ENCODE data around the gene SYT7. TPM values are rescaled to one million over a fixed set of nuclear protein-coding genes. Genes with fewer than 3 reads are reported as not detected.

SYT7 gene
- total RNA-seq, 4 donors from 2014 or later = 1.6 to 2.9 (median 1.9) TPM

GRCh38 chr11:61598374-61598773 lies 17.5 kb upstream of the SYT7 start:
- no peaks in the 10 kb centered on the region for H3K9me3 ChIP-seq
- 40 to 58% methylated on average over 3 of the region's 3 CpGs for WGBS, 2 donors
- H3K4me3 ChIP-seq = no peak overlapping the region
- H3K27me3 ChIP-seq = peaks cover 0 to 44% (median 0%) of the 10 kb centered on the region in 4 donors
- TF ChIP-seq CTCF (IDR thresholded peaks at IDR 0.05) (no peak), POLR2A (IDR thresholded peaks at IDR 0.05) (no peak)
- H3K27ac ChIP-seq = no peak overlapping the region
- no peak for DNase-seq
- intact Hi-C loops (cut with DNase I) = no loop called here
- H3K36me3 ChIP-seq = no peaks in the 10 kb centered on the region
- peaks cover 4 to 77% (median 19%) of the 10 kb centered on the region in 3 donors for H3K4me1 ChIP-seq

GRCh38 chr11:61596990-61597389 lies 16.1 kb upstream of the SYT7 start:
- H3K4me1 ChIP-seq = peaks cover 4 to 63% (median 8%) of the 10 kb centered on the region in 3 donors
- intact Hi-C loops (cut with DNase I) = no loop called here
- peaks cover 0 to 50% (median 0%) of the 10 kb centered on the region in 4 donors for H3K27me3 ChIP-seq
- DNase-seq = no peak
- no peaks in the 10 kb centered on the region for H3K9me3 ChIP-seq
- H3K4me3 ChIP-seq = no peak overlapping the region
- no peak overlapping the region for H3K27ac ChIP-seq
- no peaks in the 10 kb centered on the region for H3K36me3 ChIP-seq
- TF ChIP-seq CTCF (IDR thresholded peaks at IDR 0.05) (no peak), POLR2A (IDR thresholded peaks at IDR 0.05) (no peak)
- whole genome bisulfite sequencing, 2 donors = 80 to 88% methylated on average over 6 to 7 of the region's 7 CpGs

- Histone ChIP-seq H3K27ac (no peak overlapping the region), H3K9me3 (no peaks in the 10 kb centered on the region), H3K4me1 (peaks cover 4 to 59% (median 8%) of the 10 kb centered on the region in 3 donors), H3K36me3 (no peaks in the 10 kb centered on the region), H3K4me3 (no peak overlapping the region), H3K27me3 (peaks cover 0 to 54% (median 0%) of the 10 kb centered on the region in 4 donors)
- intact Hi-C loops (cut with DNase I) = no loop called here
- no peak for DNase-seq
- TF ChIP-seq POLR2A (IDR thresholded peaks at IDR 0.05) (no peak), CTCF (IDR thresholded peaks at IDR 0.05) (no peak)
- 91% methylated on average over 1 of the region's 1 CpG; no CpG with 5 or more reads in 1 of the 2 donors for WGBS, 2 donors
Observed at GRCh38 chr11:61596542-61596941, 15.7 kb upstream of the SYT7 start.

GRCh38 chr11:61594907-61595257 lies 14.0 kb upstream of the SYT7 start:
- WGBS, 2 donors = 60 to 70% methylated on average over 5 of the region's 5 CpGs
- Histone ChIP-seq H3K9me3 (no peaks in the 10 kb centered on the region), H3K4me3 (no peak overlapping the region), H3K27me3 (peaks cover 0 to 64% (median 0%) of the 10 kb centered on the region in 4 donors), H3K4me1 (peaks cover 3 to 46% (median 4%) of the 10 kb centered on the region in 3 donors), H3K27ac (peak overlapping the region in 2 of 4 donors; percentile 33 to 60), H3K36me3 (no peaks in the 10 kb centered on the region)
- intact Hi-C loops (cut with DNase I) = no loop called here
- DNase-seq = no peak
- TF ChIP-seq POLR2A (IDR thresholded peaks at IDR 0.05) = no peak
- no peak for TF ChIP-seq CTCF (IDR thresholded peaks at IDR 0.05)

GRCh38 chr11:61593151-61593550 lies 12.3 kb upstream of the SYT7 start:
- H3K27ac ChIP-seq = no peak overlapping the region
- 60 to 93% methylated on average over 1 to 2 of the region's 2 CpGs for WGBS, 2 donors
- H3K4me3 ChIP-seq = no peak overlapping the region
- no peaks in the 10 kb centered on the region for H3K36me3 ChIP-seq
- DNase-seq = no peak
- no peaks in the 10 kb centered on the region for H3K9me3 ChIP-seq
- TF ChIP-seq CTCF (IDR thresholded peaks at IDR 0.05) (no peak), POLR2A (IDR thresholded peaks at IDR 0.05) (no peak)
- intact Hi-C loops (cut with DNase I) = no loop called here
- H3K4me1 ChIP-seq = peaks cover 9 to 46% (median 11%) of the 10 kb centered on the region in 3 donors
- peaks cover 0 to 63% (median 0%) of the 10 kb centered on the region in 4 donors for H3K27me3 ChIP-seq
